ENCODE measurements around the gene IL20.

Gene IL20, protein sequence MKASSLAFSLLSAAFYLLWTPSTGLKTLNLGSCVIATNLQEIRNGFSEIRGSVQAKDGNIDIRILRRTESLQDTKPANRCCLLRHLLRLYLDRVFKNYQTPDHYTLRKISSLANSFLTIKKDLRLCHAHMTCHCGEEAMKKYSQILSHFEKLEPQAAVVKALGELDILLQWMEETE

DNA sequence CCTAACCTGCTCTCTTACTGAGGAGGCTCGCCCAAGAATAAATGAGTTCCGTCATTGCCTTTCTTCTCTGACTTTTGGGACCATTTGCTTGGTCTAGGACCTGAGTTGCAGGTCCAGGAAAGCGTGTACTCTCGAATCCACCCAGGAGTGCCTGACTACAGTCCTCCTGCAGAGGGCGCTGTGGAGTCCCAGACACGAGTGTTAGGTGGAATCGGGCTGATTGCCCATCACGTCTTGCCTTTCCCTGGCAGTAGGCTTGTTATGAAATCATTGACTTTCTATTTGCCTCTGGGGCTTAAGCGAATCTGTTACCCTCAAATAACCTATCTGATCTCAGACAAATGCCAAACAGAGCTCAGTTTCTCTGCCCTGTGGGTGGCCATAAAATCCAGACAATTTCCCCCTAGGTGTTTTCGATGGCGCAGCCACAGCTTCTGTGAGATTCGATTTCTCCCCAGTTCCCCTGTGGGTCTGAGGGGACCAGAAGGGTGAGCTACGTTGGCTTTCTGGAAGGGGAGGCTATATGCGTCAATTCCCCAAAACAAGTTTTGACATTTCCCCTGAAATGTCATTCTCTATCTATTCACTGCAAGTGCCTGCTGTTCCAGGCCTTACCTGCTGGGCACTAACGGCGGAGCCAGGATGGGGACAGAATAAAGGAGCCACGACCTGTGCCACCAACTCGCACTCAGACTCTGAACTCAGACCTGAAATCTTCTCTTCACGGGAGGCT lies at the start of gene IL20:
IL20 (plus strand) TSS at position 685 of the 733 bp plus-strand sequence. CDS start 230 bp downstream, outside the sequence.
- in situ Hi-C loops (cut with MboI; ENCODE audit: low sequenced_read_pairs): no loop called here

DNA sequence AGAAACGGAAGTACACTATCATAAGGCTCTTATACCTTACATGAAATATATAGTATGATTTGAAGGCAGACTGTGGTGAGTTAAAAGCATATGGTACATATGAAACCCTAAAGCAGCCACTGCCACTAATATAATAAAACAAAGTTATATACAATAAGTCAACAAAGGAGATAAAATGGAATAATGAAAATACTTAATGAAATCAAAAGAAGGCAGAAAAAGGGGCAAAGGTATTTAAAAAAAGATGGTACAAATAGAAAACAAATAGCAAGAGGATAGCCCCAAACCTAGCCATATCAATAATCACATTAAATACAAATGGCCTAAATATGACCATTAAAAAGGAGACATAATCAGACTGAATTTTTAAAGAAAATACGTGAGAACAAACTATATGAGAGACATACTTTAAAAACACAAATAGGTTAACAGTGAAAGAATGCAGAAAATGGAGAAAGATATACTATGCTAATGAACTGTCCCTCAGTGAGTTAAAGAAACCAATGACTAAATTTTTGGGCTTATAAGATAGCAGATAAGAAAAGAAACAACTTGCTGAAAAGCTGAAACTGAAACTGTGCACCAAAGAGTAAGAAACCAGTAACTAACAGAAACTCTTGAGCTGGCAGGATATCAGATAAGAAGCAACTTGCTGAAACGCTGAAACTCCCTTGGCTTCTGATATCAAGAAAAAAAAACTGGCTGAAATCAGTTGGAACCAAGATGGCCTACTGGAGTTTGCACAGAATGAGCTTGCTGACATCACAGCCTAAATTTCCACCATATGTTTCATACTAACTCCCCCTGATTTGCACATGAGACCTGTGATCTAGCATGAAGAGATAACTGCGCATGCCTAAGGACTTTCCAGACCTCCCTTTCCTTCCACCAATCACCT lies 48.8 kb upstream of the IL20 start:
- in situ Hi-C loops (cut with MboI; ENCODE audit: low sequenced_read_pairs): no loop called here

GRCh38 chr1:206821493-206821892 lies 43.9 kb upstream of the IL20 start:
- in situ Hi-C loops (cut with MboI; ENCODE audit: low sequenced_read_pairs): no loop called here

DNA sequence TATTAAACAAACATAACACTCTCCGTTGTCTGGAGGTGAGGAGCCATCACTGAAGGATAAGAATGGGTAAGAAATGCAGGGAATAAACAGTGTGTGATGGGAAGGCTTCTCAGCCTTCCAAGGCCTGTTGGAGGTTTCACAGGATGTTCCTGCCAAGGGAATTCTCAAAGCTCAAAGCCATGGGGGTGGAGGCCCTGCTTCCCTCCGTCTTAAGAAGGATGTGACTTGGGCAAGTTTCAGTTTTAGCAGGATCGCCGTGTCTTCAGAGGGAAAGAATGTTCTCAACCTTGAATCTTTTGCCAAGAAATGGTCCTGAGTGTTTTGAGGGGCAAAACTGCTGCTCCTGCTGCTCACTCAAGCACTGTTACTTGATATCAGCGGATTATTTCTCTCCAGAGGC lies 41.7 kb upstream of the IL20 start:
- in situ Hi-C loops (cut with MboI; ENCODE audit: low sequenced_read_pairs): no loop called here

GRCh38 chr1:206824331-206824730 lies 41.1 kb upstream of the IL20 start:
- in situ Hi-C loops (cut with MboI; ENCODE audit: low sequenced_read_pairs): no loop called here

- in situ Hi-C loops (cut with MboI; ENCODE audit: low sequenced_read_pairs): no loop called here
Measured at GRCh38 chr1:206826394-206826793, 39.0 kb upstream of the IL20 start.

- in situ Hi-C loops (cut with MboI; ENCODE audit: low sequenced_read_pairs): no loop called here
Measured at GRCh38 chr1:206828061-206828460, 37.4 kb upstream of the IL20 start.

DNA sequence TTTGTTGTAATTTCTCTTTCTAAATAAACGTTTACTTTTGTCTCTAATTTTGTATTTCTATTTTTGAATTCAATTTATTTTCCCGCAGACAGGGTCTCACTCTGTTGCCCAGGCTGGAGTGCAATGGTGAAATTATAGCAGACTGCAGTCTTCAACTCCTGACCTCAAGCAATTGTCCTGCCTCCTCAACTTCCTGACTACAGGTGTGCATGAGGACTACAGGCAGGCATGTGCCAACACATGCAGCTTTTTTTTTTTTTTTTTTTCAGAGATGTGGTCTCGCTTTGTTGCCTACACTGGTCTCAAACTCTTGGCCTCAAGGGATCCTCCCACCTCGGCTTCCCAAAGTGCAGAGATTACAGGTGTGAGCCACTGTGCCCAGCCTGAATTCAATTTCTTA lies 36.7 kb upstream of the IL20 start:
- in situ Hi-C loops (cut with MboI; ENCODE audit: low sequenced_read_pairs): no loop called here

GRCh38 chr1:206829282-206829681 lies 36.1 kb upstream of the IL20 start:
- in situ Hi-C loops (cut with MboI; ENCODE audit: low sequenced_read_pairs): no loop called here

DNA sequence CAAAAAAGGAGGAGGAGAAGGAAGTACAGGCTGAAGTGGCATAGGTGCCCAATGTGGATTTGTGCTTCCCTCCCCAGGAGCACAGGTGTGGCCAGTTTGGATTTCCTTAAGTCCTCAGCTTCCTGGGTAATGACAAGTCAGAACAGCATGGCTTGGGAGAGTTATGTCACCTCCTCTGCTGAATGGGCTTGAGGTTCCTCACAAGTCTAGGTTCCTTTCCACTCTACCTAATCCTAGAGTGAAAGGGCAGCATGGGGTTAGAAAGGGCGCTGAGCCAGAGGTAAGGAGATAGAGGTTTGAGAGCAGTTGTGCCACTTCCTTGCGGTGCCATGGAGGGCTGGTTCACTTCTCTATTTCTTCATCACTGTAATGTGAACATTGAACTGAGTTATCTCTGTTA lies 35.5 kb upstream of the IL20 start:
- in situ Hi-C loops (cut with MboI; ENCODE audit: low sequenced_read_pairs): no loop called here

- in situ Hi-C loops (cut with MboI; ENCODE audit: low sequenced_read_pairs): no loop called here
Measured at GRCh38 chr1:206831650-206832049, 33.8 kb upstream of the IL20 start.

DNA sequence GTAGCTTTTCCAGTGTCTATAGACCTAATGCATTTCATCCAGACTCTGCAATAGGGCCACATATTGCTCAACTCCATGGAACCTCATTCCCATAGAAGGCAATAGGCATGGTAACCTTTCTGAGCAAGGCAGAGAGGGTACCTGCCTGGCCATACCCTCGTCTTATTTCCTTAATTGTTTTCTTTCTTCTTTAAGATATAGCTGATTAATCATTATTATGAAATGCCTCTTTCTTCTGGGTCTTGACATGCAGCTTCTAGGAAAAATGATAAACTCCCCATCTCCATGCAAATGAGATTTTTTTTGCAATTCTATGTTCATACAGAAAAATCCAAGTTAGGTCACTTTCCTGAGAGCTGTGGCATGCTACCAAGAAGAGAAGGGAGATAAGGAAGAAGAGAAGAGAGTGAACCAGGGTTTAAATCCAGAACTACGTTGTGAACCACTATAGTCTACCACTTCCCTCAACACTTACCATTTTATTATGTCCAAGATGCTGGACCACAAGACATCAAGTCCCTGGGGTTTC lies 33.0 kb upstream of the IL20 start:
- in situ Hi-C loops (cut with MboI; ENCODE audit: low sequenced_read_pairs): no loop called here

- in situ Hi-C loops (cut with MboI; ENCODE audit: low sequenced_read_pairs): no loop called here
Measured at GRCh38 chr1:206833106-206833680, 32.2 kb upstream of the IL20 start.

DNA sequence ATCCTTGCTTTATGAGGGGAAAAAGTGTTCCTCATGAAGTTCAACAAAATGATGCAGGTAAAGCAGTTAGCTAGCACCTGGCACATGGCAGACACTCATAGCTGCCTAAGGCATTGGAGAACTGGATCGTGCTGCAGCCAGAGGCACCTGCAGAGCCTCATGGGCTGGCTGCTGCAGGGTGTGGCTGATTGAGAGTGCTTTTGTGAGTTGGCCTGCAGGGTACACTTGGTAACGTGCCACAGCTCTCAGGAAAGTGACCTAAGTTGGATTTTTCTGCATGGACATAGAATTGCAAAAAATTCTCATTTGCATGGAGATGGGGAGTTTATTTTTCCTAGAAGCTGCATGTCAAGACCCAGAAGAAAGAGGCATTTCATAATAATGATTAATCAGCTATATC lies 31.6 kb upstream of the IL20 start:
- in situ Hi-C loops (cut with MboI; ENCODE audit: low sequenced_read_pairs): no loop called here

GRCh38 chr1:206834217-206834616 lies 31.2 kb upstream of the IL20 start:
- in situ Hi-C loops (cut with MboI; ENCODE audit: low sequenced_read_pairs): no loop called here

DNA sequence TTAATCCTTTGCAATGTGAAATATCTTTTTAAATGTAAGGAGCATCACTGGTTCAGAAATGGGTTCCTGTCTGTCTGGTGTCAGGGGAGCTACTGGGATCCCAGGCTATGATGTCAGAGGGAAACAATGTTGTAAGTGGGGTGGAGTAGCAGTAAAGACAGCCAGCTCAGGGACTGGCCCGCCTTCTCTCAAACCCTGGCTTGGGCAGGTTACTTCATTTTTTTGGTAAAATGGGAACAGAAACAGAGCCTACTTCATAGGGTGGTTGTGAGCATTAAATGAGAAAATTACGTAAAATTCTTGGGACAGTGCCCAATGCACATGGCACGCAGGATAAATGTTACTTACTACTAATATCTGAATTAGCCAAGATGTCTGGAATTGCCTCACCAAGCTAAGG lies 30.7 kb upstream of the IL20 start:
- in situ Hi-C loops (cut with MboI; ENCODE audit: low sequenced_read_pairs): no loop called here

GRCh38 chr1:206835186-206835585 lies 30.2 kb upstream of the IL20 start:
- in situ Hi-C loops (cut with MboI; ENCODE audit: low sequenced_read_pairs): no loop called here

DNA sequence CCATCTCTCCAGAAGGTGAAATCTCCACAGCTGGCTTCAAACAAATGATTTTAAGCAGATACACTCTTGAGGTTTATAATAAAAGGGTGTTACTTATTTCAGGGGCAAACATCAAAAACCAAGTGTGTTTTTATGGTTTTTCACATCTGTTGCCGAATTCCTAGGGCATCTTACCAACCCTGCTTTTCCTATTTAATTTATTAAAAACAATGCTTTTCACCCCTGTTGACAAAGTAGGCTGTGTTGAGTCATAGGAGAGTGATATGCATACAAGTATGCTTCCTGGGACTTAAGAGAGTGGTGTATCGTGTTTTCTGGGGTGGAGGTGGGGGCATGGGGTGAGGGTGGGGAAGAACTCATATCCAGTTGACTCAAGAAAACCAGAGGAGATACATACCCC lies 29.3 kb upstream of the IL20 start:
- in situ Hi-C loops (cut with MboI; ENCODE audit: low sequenced_read_pairs): no loop called here

DNA sequence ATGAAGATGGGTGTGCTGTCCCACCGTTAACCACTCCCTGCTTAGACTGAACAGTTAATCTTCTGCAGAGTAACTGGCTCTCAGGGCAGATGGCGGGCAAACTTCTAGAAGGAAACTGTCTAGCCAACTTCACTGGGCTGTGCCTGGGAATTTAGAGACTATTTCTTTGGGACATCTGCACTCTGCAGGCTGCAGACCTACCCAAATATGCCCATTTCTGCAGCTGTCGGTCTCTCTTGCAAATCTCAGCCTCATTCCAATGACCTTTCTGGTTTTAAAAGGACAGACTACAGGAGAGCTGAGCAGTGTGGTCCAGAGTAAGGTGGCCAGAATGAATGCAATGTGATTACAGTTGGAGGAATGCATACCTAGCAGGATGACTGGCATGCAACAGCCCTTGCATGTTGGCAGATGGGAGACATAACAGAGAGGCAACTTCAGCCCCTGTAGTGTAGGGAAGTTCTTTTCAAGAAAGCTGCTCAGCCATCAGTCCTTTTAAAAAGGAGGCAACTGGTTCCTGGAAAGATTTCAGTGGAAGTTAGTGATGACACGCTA lies 26.3 kb upstream of the IL20 start:
- in situ Hi-C loops (cut with MboI; ENCODE audit: low sequenced_read_pairs): no loop called here

GRCh38 chr1:206839857-206840256 lies 25.6 kb upstream of the IL20 start:
- in situ Hi-C loops (cut with MboI; ENCODE audit: low sequenced_read_pairs): no loop called here
